ENCODE measurements around the gene PDHB. TPM values are rescaled to one million over a fixed set of nuclear protein-coding genes. Genes with fewer than 3 reads are reported as not detected.

Gene PDHB
- total RNA-seq, result 79.3 and 82.7 TPM in 2 replicates

- peak; percentile 87 for DNase-seq (ENCODE audit: low spot score)
- Mint-ChIP-seq H3K4me1 (ENCODE audit: low read depth) (peaks cover 36% of the 10 kb centered on the region), H3K4me3 (ENCODE audit: low read depth) (peak within 1 kb of the TSS; percentile 90), H3K36me3 (ENCODE audit: low read depth) (peaks cover 31% of the 10 kb centered on the region), H3K27me3 (ENCODE audit: low read depth) (peaks cover 5% of the 10 kb centered on the region), H3K27ac (peak within 1 kb of the TSS; percentile 90), H3K9me3 (no peaks in the 10 kb centered on the region)
- intact Hi-C loops (cut with micrococcal nuclease), result loop anchor here (1.0 to 10.0 kb wide), 6 partner anchors 39 to 199 kb away; partner anchors contain the start of genes ABHD6, HTD2, KCTD6 and RPP14
These were observed at the start of gene PDHB for GRCh38 chr3:58433400-58434167. PDHB (minus strand) TSS chr3:58433832; CDS start chr3:58433809, 23 bp downstream.

GRCh38 chr3:58482917-58483636 is 49.4 kb upstream of the PDHB start:
- H3K9me3 Mint-ChIP-seq, result peaks cover 3% of the 10 kb centered on the region
- H3K27me3 Mint-ChIP-seq (ENCODE audit: low read depth), result peaks cover 40% of the 10 kb centered on the region
- no peak overlapping the region for H3K27ac Mint-ChIP-seq
- H3K36me3 Mint-ChIP-seq (ENCODE audit: low read depth), result no peaks in the 10 kb centered on the region
- intact Hi-C loops (cut with micrococcal nuclease), result no loop called here
- no peak for DNase-seq (ENCODE audit: low spot score)
- H3K4me3 Mint-ChIP-seq (ENCODE audit: low read depth), result no peak overlapping the region
- peaks cover 6% of the 10 kb centered on the region for H3K4me1 Mint-ChIP-seq (ENCODE audit: low read depth)

GRCh38 chr3:58480309-58480708 is 46.7 kb upstream of the PDHB start:
- no peak overlapping the region for H3K27ac Mint-ChIP-seq
- no peaks in the 10 kb centered on the region for H3K36me3 Mint-ChIP-seq (ENCODE audit: low read depth)
- intact Hi-C loops (cut with micrococcal nuclease), result no loop called here
- peaks cover 3% of the 10 kb centered on the region for H3K4me1 Mint-ChIP-seq (ENCODE audit: low read depth)
- H3K27me3 Mint-ChIP-seq (ENCODE audit: low read depth), result peaks cover 23% of the 10 kb centered on the region
- H3K4me3 Mint-ChIP-seq (ENCODE audit: low read depth), result no peak overlapping the region
- DNase-seq (ENCODE audit: low spot score), result no peak
- peaks cover 3% of the 10 kb centered on the region for H3K9me3 Mint-ChIP-seq

GRCh38 chr3:58478781-58479180 is 45.1 kb upstream of the PDHB start:
- peaks cover 19% of the 10 kb centered on the region for H3K4me1 Mint-ChIP-seq (ENCODE audit: low read depth)
- H3K4me3 Mint-ChIP-seq (ENCODE audit: low read depth), result no peak overlapping the region
- DNase-seq (ENCODE audit: low spot score), result no peak
- no peaks in the 10 kb centered on the region for H3K36me3 Mint-ChIP-seq (ENCODE audit: low read depth)
- peaks cover 3% of the 10 kb centered on the region for H3K9me3 Mint-ChIP-seq
- intact Hi-C loops (cut with micrococcal nuclease), result no loop called here
- H3K27me3 Mint-ChIP-seq (ENCODE audit: low read depth), result peaks cover 20% of the 10 kb centered on the region
- H3K27ac Mint-ChIP-seq, result no peak overlapping the region

GRCh38 chr3:58474967-58475578 is 41.4 kb upstream of the PDHB start:
- DNase-seq (ENCODE audit: low spot score), result no peak
- intact Hi-C loops (cut with micrococcal nuclease), result loop anchor here (5.0 kb wide), 2 partner anchors 43 to 118 kb away; partner anchors contain the start of gene PDHB
- Mint-ChIP-seq H3K27ac (no peak overlapping the region), H3K36me3 (ENCODE audit: low read depth) (no peaks in the 10 kb centered on the region), H3K27me3 (ENCODE audit: low read depth) (peaks cover 8% of the 10 kb centered on the region), H3K4me1 (ENCODE audit: low read depth) (peaks cover 40% of the 10 kb centered on the region), H3K4me3 (ENCODE audit: low read depth) (no peak overlapping the region), H3K9me3 (no peaks in the 10 kb centered on the region)

GRCh38 chr3:58474348-58474911 is 40.8 kb upstream of the PDHB start:
- DNase-seq (ENCODE audit: low spot score), result no peak
- no peaks in the 10 kb centered on the region for H3K36me3 Mint-ChIP-seq (ENCODE audit: low read depth)
- H3K27ac Mint-ChIP-seq, result no peak overlapping the region
- no peak overlapping the region for H3K4me3 Mint-ChIP-seq (ENCODE audit: low read depth)
- H3K4me1 Mint-ChIP-seq (ENCODE audit: low read depth), result peaks cover 42% of the 10 kb centered on the region
- no peaks in the 10 kb centered on the region for H3K9me3 Mint-ChIP-seq
- peaks cover 8% of the 10 kb centered on the region for H3K27me3 Mint-ChIP-seq (ENCODE audit: low read depth)
- intact Hi-C loops (cut with micrococcal nuclease), result loop anchor here (5.0 kb wide), 2 partner anchors 42 to 117 kb away; partner anchors contain the start of gene PDHB

- Mint-ChIP-seq H3K27ac (no peak overlapping the region), H3K4me1 (ENCODE audit: low read depth) (peaks cover 46% of the 10 kb centered on the region)
- intact Hi-C loops (cut with micrococcal nuclease), result loop anchor here (5.0 kb wide), 2 partner anchors 41 to 116 kb away; partner anchors contain the start of gene PDHB
These were observed 39.6 kb upstream of the PDHB start for GRCh38 chr3:58473275-58473674.

GRCh38 chr3:58471025-58471887 is 37.6 kb upstream of the PDHB start:
- Mint-ChIP-seq H3K4me3 (ENCODE audit: low read depth) (no peak overlapping the region), H3K4me1 (ENCODE audit: low read depth) (peaks cover 48% of the 10 kb centered on the region), H3K27ac (peak overlapping the region; percentile 76), H3K27me3 (ENCODE audit: low read depth) (no peaks in the 10 kb centered on the region), H3K36me3 (ENCODE audit: low read depth) (no peaks in the 10 kb centered on the region), H3K9me3 (no peaks in the 10 kb centered on the region)
- intact Hi-C loops (cut with micrococcal nuclease), result loop anchor here (1.0 to 5.0 kb wide), 5 partner anchors 8 to 114 kb away; partner anchors contain the start of gene PDHB
- peak; percentile 62 for DNase-seq (ENCODE audit: low spot score)

More at GRCh38 chr3:58473275-58473674, 39.6 kb upstream of the PDHB start:
- no peaks in the 10 kb centered on the region for H3K9me3 Mint-ChIP-seq
- H3K4me3 Mint-ChIP-seq (ENCODE audit: low read depth), result no peak overlapping the region
- no peak for DNase-seq (ENCODE audit: low spot score)
- H3K36me3 Mint-ChIP-seq (ENCODE audit: low read depth), result no peaks in the 10 kb centered on the region
- H3K27me3 Mint-ChIP-seq (ENCODE audit: low read depth), result peaks cover 6% of the 10 kb centered on the region

- DNase-seq (ENCODE audit: low spot score), result no peak
- peak overlapping the region; percentile 76 for H3K27ac Mint-ChIP-seq
- H3K9me3 Mint-ChIP-seq, result no peaks in the 10 kb centered on the region
- H3K4me3 Mint-ChIP-seq (ENCODE audit: low read depth), result no peak overlapping the region
- H3K36me3 Mint-ChIP-seq (ENCODE audit: low read depth), result no peaks in the 10 kb centered on the region
- H3K4me1 Mint-ChIP-seq (ENCODE audit: low read depth), result peaks cover 50% of the 10 kb centered on the region
- intact Hi-C loops (cut with micrococcal nuclease), result loop anchor here (1.0 to 5.0 kb wide), 5 partner anchors 7 to 113 kb away; partner anchors contain the start of gene PDHB
- H3K27me3 Mint-ChIP-seq (ENCODE audit: low read depth), result no peaks in the 10 kb centered on the region
These were observed 36.9 kb upstream of the PDHB start for GRCh38 chr3:58470363-58471024.

- Mint-ChIP-seq H3K4me1 (ENCODE audit: low read depth) (peaks cover 41% of the 10 kb centered on the region), H3K36me3 (ENCODE audit: low read depth) (no peaks in the 10 kb centered on the region), H3K4me3 (ENCODE audit: low read depth) (no peak overlapping the region), H3K27ac (no peak overlapping the region), H3K27me3 (ENCODE audit: low read depth) (no peaks in the 10 kb centered on the region), H3K9me3 (no peaks in the 10 kb centered on the region)
- intact Hi-C loops (cut with micrococcal nuclease), result no loop called here
- no peak for DNase-seq (ENCODE audit: low spot score)
These were observed 35.5 kb upstream of the PDHB start for GRCh38 chr3:58469096-58469495.

GRCh38 chr3:58466899-58467563 is 33.4 kb upstream of the PDHB start:
- Mint-ChIP-seq H3K9me3 (no peaks in the 10 kb centered on the region), H3K27me3 (ENCODE audit: low read depth) (no peaks in the 10 kb centered on the region), H3K27ac (no peak overlapping the region), H3K36me3 (ENCODE audit: low read depth) (no peaks in the 10 kb centered on the region), H3K4me3 (ENCODE audit: low read depth) (no peak overlapping the region), H3K4me1 (ENCODE audit: low read depth) (peaks cover 41% of the 10 kb centered on the region)
- DNase-seq (ENCODE audit: low spot score), result no peak
- intact Hi-C loops (cut with micrococcal nuclease), result no loop called here

Measured in activated T-helper 2 cell treated with anti-CD3 and anti-CD28 coated beads, Interferon-gamma antibody, Interleukin-2, Interleukin-4, amounts not matched to agents 10 μg/mL and 5 μg/mL and 100 μg/mL, durations not matched to agents 14 hours and 24 hours and 36 hours (primary cell).